Mucosa of descending colon (tissue), 3 donors: ENCODE measurements around the gene OR56B4. TPM values are rescaled to one million over a fixed set of nuclear protein-coding genes. Genes with fewer than 3 reads are reported as not detected.

Source experiments
- ATAC-seq: fragments of 200-7000 bp; cut with Tn5 transposase; one replicate; pipeline ENCODE4 v1.9.1; 2020; ENCODE audit warnings: mild to moderate bottlenecking, moderate library complexity
- DNase-seq, 3 donors: peaks; one replicate each; pipeline ENCODE4 v3.0.0-alpha.2; 2020
- H3K36me3 ChIP-seq: fragments of 200-600 bp; one replicate; pipeline ENCODE4 v1.8.0; 2021; ENCODE audit warnings: low read depth, mild to moderate bottlenecking
- H3K4me1 ChIP-seq: fragments of 200-600 bp; one replicate; pipeline ENCODE4 v1.8.0; 2021; ENCODE audit warnings: low read depth, mild to moderate bottlenecking
- H3K4me3 ChIP-seq: fragments of 200-600 bp; one replicate; pipeline ENCODE4 v1.8.0; 2021; ENCODE audit warnings: mild to moderate bottlenecking
- H3K9me3 ChIP-seq: fragments of 200-600 bp; one replicate; pipeline ENCODE4 v1.8.0; 2021; ENCODE audit warnings: mild to moderate bottlenecking
- intact Hi-C, 2 donors: fragments of 100-400 bp; cut with DNase I in 1 of 2; cut with micrococcal nuclease in 1 of 2; formaldehyde crosslinking; loops; one replicate each; pipeline versions ENCODE4 v1.11.0 to v1.11.1; 2022; cut with DNase I, micrococcal nuclease
- total RNA-seq, 3 donors: library from RNA; stranded (reverse); fragmentation: NEBNext Ultra II Directional in 2 of 3; extraction: Animal tissue kit (Norgen Biotek cat#: 25700) in 2 of 3; gene quantifications; one replicate each; pipeline versions ENCODE4 v1.2.1 to v1.2.4, GENCODE V29; 2021 to 2023
- TF ChIP-seq, protein P1 (sequence below): fragments of 200-600 bp; IDR thresholded peaks from one replicate; pipeline ENCODE4 v1.8.0; 2022; ENCODE audit warnings: antibody characterized with exemption, mild to moderate bottlenecking
- donor health status: DM: no; HTN: no; CAD: no; lungs with moderate emphysema.
- donor health status: DM: no; HTN: no; CAD: no.
- donor health status: DM: no; HTN: yes; CAD: no.

The OR56B4 gene
- total RNA-seq, 3 donors from 2014 or later, result not detected

GRCh38 chr11:6099577-6099976 lies 7.9 kb upstream of the OR56B4 start:
- Histone ChIP-seq H3K9me3 (no peaks in the 10 kb centered on the region), H3K4me3 (no peak overlapping the region), H3K36me3 (no peaks in the 10 kb centered on the region), H3K4me1 (no peaks in the 10 kb centered on the region)
- intact Hi-C loops, result no loop called here
- DNase-seq, result no peak
- no peak for ATAC-seq
- TF ChIP-seq, protein P1, sequence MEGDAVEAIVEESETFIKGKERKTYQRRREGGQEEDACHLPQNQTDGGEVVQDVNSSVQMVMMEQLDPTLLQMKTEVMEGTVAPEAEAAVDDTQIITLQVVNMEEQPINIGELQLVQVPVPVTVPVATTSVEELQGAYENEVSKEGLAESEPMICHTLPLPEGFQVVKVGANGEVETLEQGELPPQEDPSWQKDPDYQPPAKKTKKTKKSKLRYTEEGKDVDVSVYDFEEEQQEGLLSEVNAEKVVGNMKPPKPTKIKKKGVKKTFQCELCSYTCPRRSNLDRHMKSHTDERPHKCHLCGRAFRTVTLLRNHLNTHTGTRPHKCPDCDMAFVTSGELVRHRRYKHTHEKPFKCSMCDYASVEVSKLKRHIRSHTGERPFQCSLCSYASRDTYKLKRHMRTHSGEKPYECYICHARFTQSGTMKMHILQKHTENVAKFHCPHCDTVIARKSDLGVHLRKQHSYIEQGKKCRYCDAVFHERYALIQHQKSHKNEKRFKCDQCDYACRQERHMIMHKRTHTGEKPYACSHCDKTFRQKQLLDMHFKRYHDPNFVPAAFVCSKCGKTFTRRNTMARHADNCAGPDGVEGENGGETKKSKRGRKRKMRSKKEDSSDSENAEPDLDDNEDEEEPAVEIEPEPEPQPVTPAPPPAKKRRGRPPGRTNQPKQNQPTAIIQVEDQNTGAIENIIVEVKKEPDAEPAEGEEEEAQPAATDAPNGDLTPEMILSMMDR, result no peak

GRCh38 chr11:6110011-6110410 lies 2.5 kb downstream of the OR56B4 start:
- TF ChIP-seq, protein P1, result no peak
- no peaks in the 10 kb centered on the region for H3K36me3 ChIP-seq
- DNase-seq (no peak), ATAC-seq (no peak)
- intact Hi-C loops, result no loop called here
- H3K9me3 ChIP-seq, result no peaks in the 10 kb centered on the region
- H3K4me3 ChIP-seq, result no peak overlapping the region
- no peaks in the 10 kb centered on the region for H3K4me1 ChIP-seq

GRCh38 chr11:6111673-6112072 lies 4.2 kb downstream of the OR56B4 start:
- TF ChIP-seq, protein P1, result no peak
- no peaks in the 10 kb centered on the region for H3K36me3 ChIP-seq
- ATAC-seq, result no peak
- intact Hi-C loops, result no loop called here
- no peaks in the 10 kb centered on the region for H3K9me3 ChIP-seq
- no peak for DNase-seq
- H3K4me3 ChIP-seq, result no peak overlapping the region
- H3K4me1 ChIP-seq, result no peaks in the 10 kb centered on the region

DNA sequence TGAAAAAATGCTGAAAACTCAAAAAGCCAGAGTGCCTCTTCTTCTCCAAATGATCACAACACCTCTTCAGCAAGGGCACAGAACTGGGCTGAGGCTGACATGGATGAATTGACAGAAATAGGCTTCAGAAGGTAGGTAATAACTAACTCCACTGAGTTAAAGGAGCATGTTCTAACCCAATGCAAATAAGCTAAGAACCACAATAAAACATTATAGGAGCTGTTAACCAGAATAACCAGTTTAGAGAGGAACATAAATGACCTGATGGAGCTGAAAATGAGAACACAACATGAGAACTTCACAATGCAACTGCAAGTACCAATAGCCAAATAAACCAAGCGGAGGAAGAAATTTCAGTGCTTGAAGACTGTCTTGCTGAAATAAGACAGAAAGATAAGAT lies 9.2 kb downstream of the OR56B4 start:
- Histone ChIP-seq H3K36me3 (no peaks in the 10 kb centered on the region), H3K4me3 (no peak overlapping the region), H3K9me3 (peaks cover 2% of the 10 kb centered on the region), H3K4me1 (no peaks in the 10 kb centered on the region)
- peak; percentile 41 for ATAC-seq
- intact Hi-C loops, result no loop called here
- TF ChIP-seq, protein P1, result no peak
- peak in 1 of 3 donors; percentile 5 for DNase-seq

- TF ChIP-seq, protein P1, result no peak
- ATAC-seq, result no peak
- DNase-seq, result no peak
These were observed 16.8 kb downstream of the OR56B4 start for GRCh38 chr11:6124245-6124644.

GRCh38 chr11:6127881-6128280 lies 20.4 kb downstream of the OR56B4 start:
- TF ChIP-seq, protein P1, result no peak
- H3K9me3 ChIP-seq, result no peaks in the 10 kb centered on the region
- no peak overlapping the region for H3K4me3 ChIP-seq
- ATAC-seq (no peak), DNase-seq (no peak)
- intact Hi-C loops, result no loop called here
- H3K36me3 ChIP-seq, result no peaks in the 10 kb centered on the region
- H3K4me1 ChIP-seq, result no peaks in the 10 kb centered on the region

More at GRCh38 chr11:6124245-6124644, 16.8 kb downstream of the OR56B4 start:
- no peak overlapping the region for H3K4me3 ChIP-seq
- H3K9me3 ChIP-seq, result no peaks in the 10 kb centered on the region
- no peaks in the 10 kb centered on the region for H3K4me1 ChIP-seq
- intact Hi-C loops, result no loop called here
- H3K36me3 ChIP-seq, result no peaks in the 10 kb centered on the region
